DND-41 (cell line): ENCODE measurements around the gene ARHGAP32.

Experiments used
- ATAC-seq: fragments of 200-7000 bp; cut with Tn5 transposase; 3 replicates; pipeline ENCODE4 v1.9.1; 2021; ENCODE audit warnings: low read depth; ENCODE audit not compliant: insufficient read depth
- DNase-seq: peaks from one replicate; pipeline ENCODE4 v3.0.0-alpha.2; 2020
- H2AFZ ChIP-seq: 2 replicates; pipeline ENCODE4 v1.6.0; 2012; ENCODE audit warnings: low read depth, low read length
- H3K27ac ChIP-seq: 2 replicates; pipeline ENCODE4 v1.5.1; 2012; ENCODE audit warnings: low read length, inconsistent platforms
- H3K27me3 ChIP-seq: fragments of 200-600 bp; sonication (generic); 2 replicates; pipeline ENCODE4 v1.6.0; 2012; ENCODE audit warnings: low read length, mild to moderate bottlenecking, inconsistent platforms; ENCODE audit not compliant: insufficient read depth, poor library complexity
- H3K36me3 ChIP-seq: 2 replicates; pipeline ENCODE4 v1.5.1; 2012; ENCODE audit warnings: low read length, inconsistent platforms; ENCODE audit not compliant: insufficient read depth
- H3K4me1 ChIP-seq: 2 replicates; pipeline ENCODE4 v1.5.1; 2012; ENCODE audit warnings: mild to moderate bottlenecking, low read length; ENCODE audit not compliant: insufficient read depth
- H3K4me2 ChIP-seq: 2 replicates; pipeline ENCODE4 v1.6.0; 2012; ENCODE audit warnings: mild to moderate bottlenecking, moderate library complexity, low read length, inconsistent platforms; ENCODE audit not compliant: insufficient read depth
- H3K4me3 ChIP-seq, 2 experiments: fragments of 200-600 bp in 1 of 2; shearing (Covaris generic) in 1 of 2; 2 replicates each; pipeline ENCODE4 v1.5.1; 2012 to 2016; ENCODE audit warnings: inconsistent platforms in 2 of 2, low read length in 2 of 2, mild to moderate bottlenecking in 2 of 2, low read depth in 1 of 2, moderate library complexity in 1 of 2
- H3K79me2 ChIP-seq: 2 replicates; pipeline ENCODE4 v1.6.0; 2012; ENCODE audit warnings: low read length, inconsistent platforms; ENCODE audit not compliant: insufficient read depth
- H3K9ac ChIP-seq: 2 replicates; pipeline ENCODE4 v1.6.0; 2012; ENCODE audit warnings: low read depth, mild to moderate bottlenecking, inconsistent platforms, low read length, moderate library complexity
- H3K9me3 ChIP-seq: 2 replicates; pipeline ENCODE4 v1.5.1; 2012; ENCODE audit warnings: low read length, moderate library complexity, mild to moderate bottlenecking, inconsistent platforms; ENCODE audit not compliant: insufficient read depth, severe bottlenecking
- H4K20me1 ChIP-seq: 2 replicates; pipeline ENCODE4 v1.6.0; 2012; ENCODE audit warnings: low read length; ENCODE audit not compliant: insufficient read depth
- EZH2 ChIP-seq: IDR thresholded peaks from 3 replicates; pipeline ENCODE4 v1.6.1; 2012; ENCODE audit warnings: borderline replicate concordance, low read depth, mild to moderate bottlenecking, moderate library complexity, low read length, inconsistent platforms; ENCODE audit not compliant: severe bottlenecking
- TF ChIP-seq, protein P1 (sequence below): IDR thresholded peaks from 2 replicates; pipeline ENCODE4 v1.5.1; 2012; ENCODE audit warnings: borderline replicate concordance, low read length, moderate library complexity, mild to moderate bottlenecking; ENCODE audit not compliant: poor library complexity, severe bottlenecking; ENCODE audit errors: extremely low read depth

ARHGAP32 gene

GRCh38 chr11:129225190-129225589, 33.1 kb upstream of the ARHGAP32 start:
- Histone ChIP-seq H3K9me3 (no peaks in the 10 kb centered on the region), H3K79me2 (no peaks in the 10 kb centered on the region), H3K9ac (no peak overlapping the region), H3K36me3 (no peaks in the 10 kb centered on the region), H3K4me3 (no peak overlapping the region), H2AFZ (no peak overlapping the region), H3K27me3 (peaks cover 28% of the 10 kb centered on the region), H3K4me1 (no peaks in the 10 kb centered on the region), H3K4me2 (no peak overlapping the region), H4K20me1 (no peaks in the 10 kb centered on the region), H3K27ac (no peak overlapping the region)
- no peak for TF ChIP-seq EZH2
- TF ChIP-seq, protein P1, sequence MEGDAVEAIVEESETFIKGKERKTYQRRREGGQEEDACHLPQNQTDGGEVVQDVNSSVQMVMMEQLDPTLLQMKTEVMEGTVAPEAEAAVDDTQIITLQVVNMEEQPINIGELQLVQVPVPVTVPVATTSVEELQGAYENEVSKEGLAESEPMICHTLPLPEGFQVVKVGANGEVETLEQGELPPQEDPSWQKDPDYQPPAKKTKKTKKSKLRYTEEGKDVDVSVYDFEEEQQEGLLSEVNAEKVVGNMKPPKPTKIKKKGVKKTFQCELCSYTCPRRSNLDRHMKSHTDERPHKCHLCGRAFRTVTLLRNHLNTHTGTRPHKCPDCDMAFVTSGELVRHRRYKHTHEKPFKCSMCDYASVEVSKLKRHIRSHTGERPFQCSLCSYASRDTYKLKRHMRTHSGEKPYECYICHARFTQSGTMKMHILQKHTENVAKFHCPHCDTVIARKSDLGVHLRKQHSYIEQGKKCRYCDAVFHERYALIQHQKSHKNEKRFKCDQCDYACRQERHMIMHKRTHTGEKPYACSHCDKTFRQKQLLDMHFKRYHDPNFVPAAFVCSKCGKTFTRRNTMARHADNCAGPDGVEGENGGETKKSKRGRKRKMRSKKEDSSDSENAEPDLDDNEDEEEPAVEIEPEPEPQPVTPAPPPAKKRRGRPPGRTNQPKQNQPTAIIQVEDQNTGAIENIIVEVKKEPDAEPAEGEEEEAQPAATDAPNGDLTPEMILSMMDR: no peak
- ATAC-seq: no peak
- DNase-seq: no peak

- H4K20me1 ChIP-seq: no peaks in the 10 kb centered on the region
- H3K4me3 ChIP-seq: no peak overlapping the region
- H3K27ac ChIP-seq: no peak overlapping the region
- H3K4me2 ChIP-seq: no peak overlapping the region
- peaks cover 30% of the 10 kb centered on the region for H3K27me3 ChIP-seq
- DNase-seq: no peak
- H2AFZ ChIP-seq: no peak overlapping the region
- no peak for ATAC-seq
- no peak overlapping the region for H3K9ac ChIP-seq
- no peaks in the 10 kb centered on the region for H3K36me3 ChIP-seq
- H3K9me3 ChIP-seq: no peaks in the 10 kb centered on the region
- H3K79me2 ChIP-seq: no peaks in the 10 kb centered on the region
- TF ChIP-seq, protein P1: no peak
- TF ChIP-seq EZH2: no peak
- no peaks in the 10 kb centered on the region for H3K4me1 ChIP-seq
Observed at GRCh38 chr11:129224538-129224937, 32.4 kb upstream of the ARHGAP32 start.

GRCh38 chr11:129223701-129224149, 31.6 kb upstream of the ARHGAP32 start:
- no peaks in the 10 kb centered on the region for H3K4me1 ChIP-seq
- H3K9ac ChIP-seq: no peak overlapping the region

More at GRCh38 chr11:129223701-129224149, 31.6 kb upstream of the ARHGAP32 start:
- Histone ChIP-seq H3K27ac (no peak overlapping the region), H3K36me3 (no peaks in the 10 kb centered on the region), H4K20me1 (no peaks in the 10 kb centered on the region), H2AFZ (no peak overlapping the region), H3K4me2 (no peak overlapping the region), H3K27me3 (peaks cover 33% of the 10 kb centered on the region), H3K79me2 (no peaks in the 10 kb centered on the region), H3K4me3 (no peak overlapping the region), H3K9me3 (no peaks in the 10 kb centered on the region)
- ATAC-seq (no peak), DNase-seq (no peak)
- TF ChIP-seq, protein P1: no peak
- TF ChIP-seq EZH2: no peak
